Panc1 (cell line): Measurements from ENCODE around the gene BUB1. TPM values are rescaled to one million over a fixed set of nuclear protein-coding genes. Genes with fewer than 3 reads are reported as not detected.

Source experiments
- ATAC-seq: fragments of 200-7000 bp; cut with Tn5 transposase; 2 replicates; pipeline ENCODE4 v1.9.1; 2020; ENCODE audit warnings: mild to moderate bottlenecking, moderate library complexity
- BruUV-seq: library from RNA; stranded (reverse); fragments of 400-500 nt; replicated peaks from 2 replicates; lab custom pipeline; 2021; lab: Mats Ljungman, UMichigan
- CTCF ChIA-PET: fragments of 300-600 bp; sonication (Branson Sonifier 250); formaldehyde crosslinking; loops from one replicate; lab custom pipeline; 2022; ENCODE audit warnings: antibody characterized with exemption; lab: Charles Lee
- POLR2A ChIA-PET: fragments of 300-600 bp; sonication (Branson Sonifier 250); formaldehyde crosslinking; loops from one replicate; lab custom pipeline; 2022; ENCODE audit warnings: antibody characterized with exemption; lab: Charles Lee
- DNase-seq: peaks from one replicate; pipeline ENCODE4 v3.0.0-alpha.2; 2010; ENCODE audit warnings: low read depth, low spot score
- H3K27ac ChIP-seq: 2 replicates; pipeline ENCODE4 v1.5.1; 2011; ENCODE audit warnings: mild to moderate bottlenecking, low read length, inconsistent platforms
- H3K27me3 ChIP-seq: fragments of 200-500 bp; sonication (Bioruptor generic); 2 replicates; pipeline ENCODE4 v1.6.0; 2014; ENCODE audit warnings: low read length, inconsistent platforms; ENCODE audit not compliant: control insufficient read depth, insufficient read depth
- H3K36me3 ChIP-seq: fragments of 200-500 bp; sonication (Bioruptor generic); 2 replicates; pipeline ENCODE4 v1.5.1; 2014; ENCODE audit warnings: inconsistent platforms, mild to moderate bottlenecking, low read length, moderate library complexity; ENCODE audit not compliant: control insufficient read depth, insufficient read depth
- H3K4me1 ChIP-seq: 2 replicates; pipeline ENCODE4 v1.5.1; 2011; ENCODE audit warnings: inconsistent platforms, mild to moderate bottlenecking, low read length, moderate library complexity; ENCODE audit not compliant: control insufficient read depth, insufficient read depth
- H3K4me3 ChIP-seq, 2 experiments: 2 replicates each; pipeline ENCODE4 v1.5.1; 2011 to 2012; ENCODE audit warnings: low read depth in 2 of 2, low read length in 2 of 2, mild to moderate bottlenecking in 2 of 2, inconsistent platforms in 1 of 2, moderate library complexity in 1 of 2
- H3K9me3 ChIP-seq: fragments of 200-500 bp; sonication (Bioruptor generic); 2 replicates; pipeline ENCODE4 v1.5.1; 2014; ENCODE audit warnings: low read depth, mild to moderate bottlenecking, inconsistent platforms, low read length, moderate library complexity; ENCODE audit not compliant: control insufficient read depth, insufficient read depth
- POLR2AphosphoS5 ChIP-seq: IDR thresholded peaks from 2 replicates; pipeline ENCODE4 v1.6.1; 2012; ENCODE audit warnings: mild to moderate bottlenecking, low read depth, low read length, moderate library complexity
- SIN3A ChIP-seq: IDR thresholded peaks from 2 replicates; pipeline ENCODE4 v1.6.1; 2012; ENCODE audit warnings: low read depth, mild to moderate bottlenecking, low read length, moderate library complexity, borderline replicate concordance; ENCODE audit not compliant: insufficient read depth
- TCF7L2 ChIP-seq: IDR thresholded peaks from 2 replicates; pipeline ENCODE4 v1.6.1; 2011; ENCODE audit warnings: mild to moderate bottlenecking, low read depth, low read length, inconsistent platforms
- in situ Hi-C: cut with HindIII; loops from 2 replicates; pipeline ENCODE4 v1.10.0; 2016; ENCODE audit warnings: low sequenced_read_pairs, low pct_unique_long_range_greater_than_20kb
- intact Hi-C: fragments of 100-400 bp; cut with micrococcal nuclease; formaldehyde crosslinking; loops from one replicate; pipeline ENCODE4 v1.10.0; 2022; ENCODE audit not compliant: unreplicated experiment
- total RNA-seq: library from RNA; stranded (reverse); gene quantifications from one replicate; pipeline ENCODE4 v1.2.1, GENCODE V29; 2021; ENCODE audit not compliant: unreplicated experiment
- TF ChIP-seq, protein P1 (sequence below): fragments of 450-650 bp; IDR thresholded peaks from 2 replicates; pipeline ENCODE4 v1.5.1; 2017; ENCODE audit warnings: mild to moderate bottlenecking
- TF ChIP-seq, protein P2 (sequence below), 2 experiments: IDR thresholded peaks; 2 replicates each; pipeline ENCODE4 v1.6.1; 2011 to 2012; ENCODE audit warnings: low read depth in 2 of 2, control low read depth in 1 of 2, low read length in 1 of 2, mild to moderate bottlenecking in 1 of 2, moderate library complexity in 1 of 2; ENCODE audit not compliant: insufficient read depth in 1 of 2

The BUB1 gene
- total RNA-seq, 1 experiment from 2014 or later: 91.2 TPM

DNA sequence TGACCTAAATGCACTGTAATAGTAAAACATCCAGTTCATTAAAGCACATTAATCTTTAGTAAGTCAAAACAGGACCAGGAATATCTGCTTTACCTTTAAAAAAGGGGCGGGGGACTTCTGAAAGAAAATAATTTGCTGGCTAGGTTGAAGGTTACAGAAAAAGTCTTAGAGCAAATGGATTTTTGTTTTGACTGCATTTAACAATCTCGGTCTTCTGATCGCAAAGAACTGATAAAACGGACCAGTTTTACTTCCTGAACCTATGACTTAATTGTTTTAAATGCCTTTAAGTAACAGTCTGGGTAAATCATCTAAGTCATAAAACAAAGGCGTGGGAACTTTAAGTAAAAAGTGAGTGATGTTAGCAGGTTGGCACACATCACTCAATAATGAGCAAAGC is 783 bp downstream of the BUB1 start:
- intact Hi-C loops (loop anchor here (5.0 kb wide), 1 partner anchor 75 kb away; no protein-coding TSS in a partner anchor), in situ Hi-C loops (no loop called here)
- TF ChIP-seq TCF7L2: no peak
- TF ChIP-seq POLR2AphosphoS5: no peak
- TF ChIP-seq, protein P1, sequence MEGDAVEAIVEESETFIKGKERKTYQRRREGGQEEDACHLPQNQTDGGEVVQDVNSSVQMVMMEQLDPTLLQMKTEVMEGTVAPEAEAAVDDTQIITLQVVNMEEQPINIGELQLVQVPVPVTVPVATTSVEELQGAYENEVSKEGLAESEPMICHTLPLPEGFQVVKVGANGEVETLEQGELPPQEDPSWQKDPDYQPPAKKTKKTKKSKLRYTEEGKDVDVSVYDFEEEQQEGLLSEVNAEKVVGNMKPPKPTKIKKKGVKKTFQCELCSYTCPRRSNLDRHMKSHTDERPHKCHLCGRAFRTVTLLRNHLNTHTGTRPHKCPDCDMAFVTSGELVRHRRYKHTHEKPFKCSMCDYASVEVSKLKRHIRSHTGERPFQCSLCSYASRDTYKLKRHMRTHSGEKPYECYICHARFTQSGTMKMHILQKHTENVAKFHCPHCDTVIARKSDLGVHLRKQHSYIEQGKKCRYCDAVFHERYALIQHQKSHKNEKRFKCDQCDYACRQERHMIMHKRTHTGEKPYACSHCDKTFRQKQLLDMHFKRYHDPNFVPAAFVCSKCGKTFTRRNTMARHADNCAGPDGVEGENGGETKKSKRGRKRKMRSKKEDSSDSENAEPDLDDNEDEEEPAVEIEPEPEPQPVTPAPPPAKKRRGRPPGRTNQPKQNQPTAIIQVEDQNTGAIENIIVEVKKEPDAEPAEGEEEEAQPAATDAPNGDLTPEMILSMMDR: no peak
- DNase-seq: no peak
- H3K36me3 ChIP-seq: peaks cover 21% of the 10 kb centered on the region
- POLR2A ChIA-PET: no interaction called here
- H3K4me3 ChIP-seq: peak overlapping the region; percentile 88 to 91
- BruUV-seq: TSS peak; percentile 91
- H3K27ac ChIP-seq: peak overlapping the region; percentile 99
- H3K9me3 ChIP-seq: no peaks in the 10 kb centered on the region
- H3K4me1 ChIP-seq: peaks cover 30% of the 10 kb centered on the region
- no peak for ATAC-seq
- H3K27me3 ChIP-seq: no peaks in the 10 kb centered on the region
- CTCF ChIA-PET: no interaction called here

DNA sequence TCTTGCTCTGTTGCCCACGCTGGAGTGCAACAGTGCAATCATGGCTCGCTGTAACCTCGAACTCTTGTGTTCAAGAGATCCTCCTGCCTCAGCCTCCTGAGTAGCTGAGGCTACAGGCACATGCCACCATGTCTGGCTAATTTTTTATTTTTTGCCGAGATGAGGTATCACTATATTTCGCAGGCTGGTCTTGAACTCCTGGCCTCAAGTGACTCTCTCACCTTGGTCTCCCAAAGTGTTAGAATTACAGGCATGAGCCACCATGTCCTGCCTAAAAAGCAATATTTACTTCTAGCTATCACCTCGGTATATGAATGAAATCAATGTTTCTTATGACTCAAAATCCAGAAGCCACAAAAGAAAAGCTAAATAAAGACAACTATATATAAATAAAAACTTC is 2.2 kb downstream of the BUB1 start:
- ATAC-seq (no peak), DNase-seq (no peak)
- H3K27ac ChIP-seq: peak overlapping the region; percentile 99
- intact Hi-C loops (loop anchor here (5.0 kb wide), 1 partner anchor 77 kb away; no protein-coding TSS in a partner anchor), in situ Hi-C loops (no loop called here)
- H3K9me3 ChIP-seq: no peaks in the 10 kb centered on the region
- H3K4me3 ChIP-seq: peak overlapping the region; percentile 38 to 91
- TF ChIP-seq, protein P1: no peak
- no peak for TF ChIP-seq TCF7L2
- no peak for TF ChIP-seq POLR2AphosphoS5
- TF ChIP-seq, protein P2, sequence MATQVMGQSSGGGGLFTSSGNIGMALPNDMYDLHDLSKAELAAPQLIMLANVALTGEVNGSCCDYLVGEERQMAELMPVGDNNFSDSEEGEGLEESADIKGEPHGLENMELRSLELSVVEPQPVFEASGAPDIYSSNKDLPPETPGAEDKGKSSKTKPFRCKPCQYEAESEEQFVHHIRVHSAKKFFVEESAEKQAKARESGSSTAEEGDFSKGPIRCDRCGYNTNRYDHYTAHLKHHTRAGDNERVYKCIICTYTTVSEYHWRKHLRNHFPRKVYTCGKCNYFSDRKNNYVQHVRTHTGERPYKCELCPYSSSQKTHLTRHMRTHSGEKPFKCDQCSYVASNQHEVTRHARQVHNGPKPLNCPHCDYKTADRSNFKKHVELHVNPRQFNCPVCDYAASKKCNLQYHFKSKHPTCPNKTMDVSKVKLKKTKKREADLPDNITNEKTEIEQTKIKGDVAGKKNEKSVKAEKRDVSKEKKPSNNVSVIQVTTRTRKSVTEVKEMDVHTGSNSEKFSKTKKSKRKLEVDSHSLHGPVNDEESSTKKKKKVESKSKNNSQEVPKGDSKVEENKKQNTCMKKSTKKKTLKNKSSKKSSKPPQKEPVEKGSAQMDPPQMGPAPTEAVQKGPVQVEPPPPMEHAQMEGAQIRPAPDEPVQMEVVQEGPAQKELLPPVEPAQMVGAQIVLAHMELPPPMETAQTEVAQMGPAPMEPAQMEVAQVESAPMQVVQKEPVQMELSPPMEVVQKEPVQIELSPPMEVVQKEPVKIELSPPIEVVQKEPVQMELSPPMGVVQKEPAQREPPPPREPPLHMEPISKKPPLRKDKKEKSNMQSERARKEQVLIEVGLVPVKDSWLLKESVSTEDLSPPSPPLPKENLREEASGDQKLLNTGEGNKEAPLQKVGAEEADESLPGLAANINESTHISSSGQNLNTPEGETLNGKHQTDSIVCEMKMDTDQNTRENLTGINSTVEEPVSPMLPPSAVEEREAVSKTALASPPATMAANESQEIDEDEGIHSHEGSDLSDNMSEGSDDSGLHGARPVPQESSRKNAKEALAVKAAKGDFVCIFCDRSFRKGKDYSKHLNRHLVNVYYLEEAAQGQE (IDR thresholded peaks at IDR 0.05; ENCODE audit: insufficient read depth in 1 of 2, low read depth in 2 of 2, low read length in 1 of 2): no peak
- TF ChIP-seq SIN3A: no peak
- no peaks in the 10 kb centered on the region for H3K27me3 ChIP-seq
- ChIA-PET POLR2A (interaction anchor here (0.6 to 1.0 kb wide), 2 partner anchors 12 to 52 kb away, joined by 4 to 14 read pairs; no protein-coding TSS in a partner anchor), CTCF (interaction anchor here (0.7 kb wide), 1 partner anchor 86 kb away, joined by 4 read pairs; no protein-coding TSS in a partner anchor)
- H3K36me3 ChIP-seq: peaks cover 31% of the 10 kb centered on the region
- peaks cover 30% of the 10 kb centered on the region for H3K4me1 ChIP-seq
- BruUV-seq: no TSS peak
